ENCODE data around the gene PTPRE.

GRCh38 chr10:127971963-127972615, 65.2 kb downstream of the PTPRE start:
- TF ChIP-seq GATA2 (IDR thresholded peaks at IDR 0.05; ENCODE audit: low read depth, low read length) = no peak
- TF ChIP-seq GATA3 (IDR thresholded peaks at IDR 0.05; ENCODE audit: low read depth, low read length) = no peak

Data from SH-SY5Y (cell line).